HepG2 (cell line): Measurements from ENCODE around the gene TMEM31. TPM values are rescaled to one million over a fixed set of nuclear protein-coding genes. Genes with fewer than 3 reads are reported as not detected.
A peak's percentile ranks its signal among the peaks of the same experiment; 100 is the strongest.

Source experiments
- AKAP8 ChIP-seq: sonication (generic); formaldehyde crosslinking; IDR thresholded peaks from 2 replicates; pipeline ENCODE4 v1.5.1; 2020; ENCODE audit warnings: mild to moderate bottlenecking, missing genetic modification reagents
- CBX1 ChIP-seq: IDR thresholded peaks from one replicate; pipeline ENCODE4 v1.6.1; 2016; ENCODE audit warnings: antibody characterized with exemption, low read depth
- CREM ChIP-seq, 2 experiments: sonication (generic) in 1 of 2; formaldehyde crosslinking in 1 of 2; IDR thresholded peaks; 2 replicates each; pipeline versions ENCODE4 v1.4.0 to v1.6.1; 2016 to 2020; ENCODE audit warnings: antibody characterized with exemption in 1 of 2, mild to moderate bottlenecking in 1 of 2, missing genetic modification reagents in 1 of 2
- GFI1 ChIP-seq: sonication (generic); formaldehyde crosslinking; IDR thresholded peaks from 2 replicates; pipeline ENCODE4 v1.5.0; 2020; ENCODE audit warnings: missing genetic modification reagents, mild to moderate bottlenecking, borderline replicate concordance
- HNRNPK ChIP-seq: fragments of 200-400 bp; formaldehyde crosslinking; IDR thresholded peaks from 2 replicates; pipeline ENCODE4 v1.6.1; 2018; ENCODE audit warnings: low read length, low read depth, moderate library complexity, mild to moderate bottlenecking; ENCODE audit not compliant: poor library complexity, severe bottlenecking
- KAT2B ChIP-seq: fragments of 150-350 bp; IDR thresholded peaks from 2 replicates; pipeline ENCODE4 v1.6.1; 2014; ENCODE audit warnings: low read depth, low read length, borderline replicate concordance
- MIER2 ChIP-seq: IDR thresholded peaks from 2 replicates; pipeline ENCODE4 v1.6.1; 2016; ENCODE audit warnings: missing biosample characterization, missing genetic modification reagents
- TBX3 ChIP-seq: fragments of 450-650 bp; IDR thresholded peaks from 2 replicates; pipeline ENCODE4 v1.6.1; 2017; ENCODE audit warnings: antibody characterized with exemption, mild to moderate bottlenecking, inconsistent platforms, borderline replicate concordance
- XBP1 ChIP-seq: sonication (generic); formaldehyde crosslinking; IDR thresholded peaks from 2 replicates; pipeline ENCODE4 v1.5.0; 2020; ENCODE audit warnings: missing genetic modification reagents
- ZNF292 ChIP-seq: sonication (generic); formaldehyde crosslinking; IDR thresholded peaks from 2 replicates; pipeline ENCODE4 v1.8.1; 2022; ENCODE audit warnings: mild to moderate bottlenecking, low read depth, missing genetic modification reagents, borderline replicate concordance
- polyA plus RNA-seq, 8 experiments: library from polyadenylated mRNA; depleted of rRNA in 3 of 8; stranded (reverse) in 7 of 8; unstranded in 1 of 8; fragments of >200 nt; fragmentation: Illumina TruSeq in 4 of 8; extraction: Trizol in 4 of 8; gene quantifications; 2 replicates each; pipeline versions ENCODE4 v1.2.1 to v1.2.3, GENCODE V29; 2011 to 2016; ENCODE audit warnings: low read depth in 4 of 8, missing spikeins in 1 of 8, mixed read lengths in 1 of 8; ENCODE audit not compliant: insufficient read depth in 1 of 8
- total RNA-seq, 5 experiments: library from RNA; depleted of rRNA; stranded (reverse); fragments of >200 nt; fragmentation: Illumina TruSeq; extraction: Trizol; gene quantifications; 2 replicates each; pipeline ENCODE4 v1.2.3, GENCODE V29; 2016; ENCODE audit warnings: low read depth in 1 of 5
- TF ChIP-seq, protein P1 (sequence below): sonication (generic); formaldehyde crosslinking; IDR thresholded peaks from 2 replicates; pipeline ENCODE4 v1.9.0; 2022; ENCODE audit warnings: low read depth, missing genetic modification reagents
- TF ChIP-seq, protein P2 (sequence below): sonication (generic); formaldehyde crosslinking; IDR thresholded peaks from 2 replicates; pipeline ENCODE4 v1.8.0; 2022; ENCODE audit warnings: missing genetic modification reagents, mild to moderate bottlenecking, borderline replicate concordance
- TF ChIP-seq, protein P3 (sequence below): sonication (generic); formaldehyde crosslinking; IDR thresholded peaks from 2 replicates; pipeline ENCODE4 v1.4.0; 2020; ENCODE audit warnings: mild to moderate bottlenecking, missing genetic modification reagents
- TF ChIP-seq, protein P4 (sequence below): sonication (generic); formaldehyde crosslinking; IDR thresholded peaks from 2 replicates; pipeline ENCODE4 v1.8.1; 2023; ENCODE audit warnings: missing genetic modification reagents, inconsistent platforms, borderline replicate concordance
- TF ChIP-seq, protein P5 (sequence below), 2 experiments: sonication (generic) in 1 of 2; formaldehyde crosslinking in 1 of 2; IDR thresholded peaks; 2 replicates each; pipeline versions ENCODE4 v1.5.1 to v1.6.1; 2011 to 2020; ENCODE audit warnings: borderline replicate concordance in 1 of 2, low read depth in 1 of 2, low read length in 1 of 2, mild to moderate bottlenecking in 1 of 2, missing genetic modification reagents in 1 of 2, moderate library complexity in 1 of 2
- TF ChIP-seq, protein P6 (sequence below): sonication (generic); formaldehyde crosslinking; IDR thresholded peaks from 2 replicates; pipeline ENCODE4 v1.4.0; 2020; ENCODE audit warnings: missing genetic modification reagents

The TMEM31 gene
- total and polyA plus RNA-seq, 2 of the 13 experiments (the other 11 are each of a cell fraction or from before 2014, with no cell fraction given), result 0.16 TPM; not detected in 1

DNA sequence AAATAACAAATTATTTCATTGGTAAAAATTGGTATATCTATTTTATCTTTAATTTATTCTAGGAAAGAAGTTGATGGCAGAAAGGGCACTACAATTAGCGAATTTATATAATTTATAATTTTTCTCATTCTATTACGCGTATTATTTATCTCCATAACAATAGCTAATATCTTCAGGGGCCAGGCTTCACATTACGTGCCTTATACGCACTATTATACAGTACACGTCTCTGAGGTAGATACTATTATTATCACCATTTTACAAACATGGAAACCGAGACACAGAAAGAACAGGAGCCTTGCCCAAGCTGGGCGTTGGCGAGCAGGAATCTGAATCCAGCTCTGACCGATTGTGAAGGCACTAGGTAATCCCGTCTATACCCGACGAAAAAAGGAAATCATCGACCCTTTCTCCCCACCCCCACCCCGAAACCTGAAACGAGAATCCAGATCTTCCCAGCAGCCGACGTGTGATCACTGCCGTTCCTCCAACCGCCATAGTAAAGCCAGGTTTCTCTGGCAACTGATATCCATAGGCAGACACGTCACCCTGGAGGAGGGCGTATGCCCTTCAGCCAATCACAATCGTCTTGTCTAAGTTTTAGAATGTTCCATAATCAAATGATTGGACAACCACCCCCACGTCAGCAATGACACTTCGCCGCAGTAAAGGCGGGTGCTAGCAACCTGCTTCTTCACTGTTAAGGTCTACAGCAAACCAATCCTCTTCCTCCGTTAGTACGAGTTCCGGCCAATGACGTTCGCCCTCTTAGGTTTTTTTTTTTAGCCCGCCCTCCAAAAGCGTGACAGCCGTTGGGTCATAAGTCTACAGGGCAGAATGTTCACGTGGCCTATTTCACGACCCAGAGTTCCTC, 24.3 kb upstream of the TMEM31 start, which contains the start of gene MORF4L2 (continued):
- TF ChIP-seq, protein P1, sequence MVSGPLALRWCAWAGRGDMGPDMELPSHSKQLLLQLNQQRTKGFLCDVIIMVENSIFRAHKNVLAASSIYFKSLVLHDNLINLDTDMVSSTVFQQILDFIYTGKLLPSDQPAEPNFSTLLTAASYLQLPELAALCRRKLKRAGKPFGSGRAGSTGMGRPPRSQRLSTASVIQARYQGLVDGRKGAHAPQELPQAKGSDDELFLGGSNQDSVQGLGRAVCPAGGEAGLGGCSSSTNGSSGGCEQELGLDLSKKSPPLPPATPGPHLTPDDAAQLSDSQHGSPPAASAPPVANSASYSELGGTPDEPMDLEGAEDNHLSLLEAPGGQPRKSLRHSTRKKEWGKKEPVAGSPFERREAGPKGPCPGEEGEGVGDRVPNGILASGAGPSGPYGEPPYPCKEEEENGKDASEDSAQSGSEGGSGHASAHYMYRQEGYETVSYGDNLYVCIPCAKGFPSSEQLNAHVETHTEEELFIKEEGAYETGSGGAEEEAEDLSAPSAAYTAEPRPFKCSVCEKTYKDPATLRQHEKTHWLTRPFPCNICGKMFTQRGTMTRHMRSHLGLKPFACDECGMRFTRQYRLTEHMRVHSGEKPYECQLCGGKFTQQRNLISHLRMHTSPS (CRISPR knock-in tag), result no peak
- TF ChIP-seq KAT2B (no peak), CBX1 (no peak), GFI1 (CRISPR knock-in tag) (no peak), TBX3 (no peak), HNRNPK (no peak), CREM (IDR thresholded peaks at IDR 0.05) (peak; percentile 91), CREM (CRISPR knock-in tag; IDR thresholded peaks at IDR 0.05) (no peak), XBP1 (CRISPR knock-in tag) (no peak), ZNF292 (CRISPR knock-in tag) (no peak), MIER2 (CRISPR knock-in tag) (no peak), AKAP8 (CRISPR knock-in tag) (no peak)
- TF ChIP-seq, protein P2, sequence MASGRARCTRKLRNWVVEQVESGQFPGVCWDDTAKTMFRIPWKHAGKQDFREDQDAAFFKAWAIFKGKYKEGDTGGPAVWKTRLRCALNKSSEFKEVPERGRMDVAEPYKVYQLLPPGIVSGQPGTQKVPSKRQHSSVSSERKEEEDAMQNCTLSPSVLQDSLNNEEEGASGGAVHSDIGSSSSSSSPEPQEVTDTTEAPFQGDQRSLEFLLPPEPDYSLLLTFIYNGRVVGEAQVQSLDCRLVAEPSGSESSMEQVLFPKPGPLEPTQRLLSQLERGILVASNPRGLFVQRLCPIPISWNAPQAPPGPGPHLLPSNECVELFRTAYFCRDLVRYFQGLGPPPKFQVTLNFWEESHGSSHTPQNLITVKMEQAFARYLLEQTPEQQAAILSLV, result no peak
- TF ChIP-seq, protein P3, sequence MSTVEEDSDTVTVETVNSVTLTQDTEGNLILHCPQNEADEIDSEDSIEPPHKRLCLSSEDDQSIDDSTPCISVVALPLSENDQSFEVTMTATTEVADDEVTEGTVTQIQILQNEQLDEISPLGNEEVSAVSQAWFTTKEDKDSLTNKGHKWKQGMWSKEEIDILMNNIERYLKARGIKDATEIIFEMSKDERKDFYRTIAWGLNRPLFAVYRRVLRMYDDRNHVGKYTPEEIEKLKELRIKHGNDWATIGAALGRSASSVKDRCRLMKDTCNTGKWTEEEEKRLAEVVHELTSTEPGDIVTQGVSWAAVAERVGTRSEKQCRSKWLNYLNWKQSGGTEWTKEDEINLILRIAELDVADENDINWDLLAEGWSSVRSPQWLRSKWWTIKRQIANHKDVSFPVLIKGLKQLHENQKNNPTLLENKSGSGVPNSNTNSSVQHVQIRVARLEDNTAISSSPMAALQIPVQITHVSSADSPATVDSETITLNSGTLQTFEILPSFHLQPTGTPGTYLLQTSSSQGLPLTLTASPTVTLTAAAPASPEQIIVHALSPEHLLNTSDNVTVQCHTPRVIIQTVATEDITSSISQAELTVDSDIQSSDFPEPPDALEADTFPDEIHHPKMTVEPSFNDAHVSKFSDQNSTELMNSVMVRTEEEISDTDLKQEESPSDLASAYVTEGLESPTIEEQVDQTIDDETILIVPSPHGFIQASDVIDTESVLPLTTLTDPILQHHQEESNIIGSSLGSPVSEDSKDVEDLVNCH (CRISPR knock-in tag), result no peak
- TF ChIP-seq, protein P4, sequence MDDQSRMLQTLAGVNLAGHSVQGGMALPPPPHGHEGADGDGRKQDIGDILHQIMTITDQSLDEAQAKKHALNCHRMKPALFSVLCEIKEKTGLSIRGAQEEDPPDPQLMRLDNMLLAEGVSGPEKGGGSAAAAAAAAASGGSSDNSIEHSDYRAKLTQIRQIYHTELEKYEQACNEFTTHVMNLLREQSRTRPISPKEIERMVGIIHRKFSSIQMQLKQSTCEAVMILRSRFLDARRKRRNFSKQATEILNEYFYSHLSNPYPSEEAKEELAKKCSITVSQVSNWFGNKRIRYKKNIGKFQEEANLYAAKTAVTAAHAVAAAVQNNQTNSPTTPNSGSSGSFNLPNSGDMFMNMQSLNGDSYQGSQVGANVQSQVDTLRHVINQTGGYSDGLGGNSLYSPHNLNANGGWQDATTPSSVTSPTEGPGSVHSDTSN (CRISPR knock-in tag), result no peak
- TF ChIP-seq, protein P5, sequence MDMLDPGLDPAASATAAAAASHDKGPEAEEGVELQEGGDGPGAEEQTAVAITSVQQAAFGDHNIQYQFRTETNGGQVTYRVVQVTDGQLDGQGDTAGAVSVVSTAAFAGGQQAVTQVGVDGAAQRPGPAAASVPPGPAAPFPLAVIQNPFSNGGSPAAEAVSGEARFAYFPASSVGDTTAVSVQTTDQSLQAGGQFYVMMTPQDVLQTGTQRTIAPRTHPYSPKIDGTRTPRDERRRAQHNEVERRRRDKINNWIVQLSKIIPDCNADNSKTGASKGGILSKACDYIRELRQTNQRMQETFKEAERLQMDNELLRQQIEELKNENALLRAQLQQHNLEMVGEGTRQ (IDR thresholded peaks at IDR 0.05; ENCODE audit: low read depth, low read length), result peak; percentile 41; the same call in 1 of the 2 replicates
- TF ChIP-seq, protein P5 (CRISPR knock-in tag; IDR thresholded peaks at IDR 0.05; ENCODE audit: borderline replicate concordance), result peak; percentile 69; the same call in 1 of the 2 replicates
- TF ChIP-seq, protein P6, sequence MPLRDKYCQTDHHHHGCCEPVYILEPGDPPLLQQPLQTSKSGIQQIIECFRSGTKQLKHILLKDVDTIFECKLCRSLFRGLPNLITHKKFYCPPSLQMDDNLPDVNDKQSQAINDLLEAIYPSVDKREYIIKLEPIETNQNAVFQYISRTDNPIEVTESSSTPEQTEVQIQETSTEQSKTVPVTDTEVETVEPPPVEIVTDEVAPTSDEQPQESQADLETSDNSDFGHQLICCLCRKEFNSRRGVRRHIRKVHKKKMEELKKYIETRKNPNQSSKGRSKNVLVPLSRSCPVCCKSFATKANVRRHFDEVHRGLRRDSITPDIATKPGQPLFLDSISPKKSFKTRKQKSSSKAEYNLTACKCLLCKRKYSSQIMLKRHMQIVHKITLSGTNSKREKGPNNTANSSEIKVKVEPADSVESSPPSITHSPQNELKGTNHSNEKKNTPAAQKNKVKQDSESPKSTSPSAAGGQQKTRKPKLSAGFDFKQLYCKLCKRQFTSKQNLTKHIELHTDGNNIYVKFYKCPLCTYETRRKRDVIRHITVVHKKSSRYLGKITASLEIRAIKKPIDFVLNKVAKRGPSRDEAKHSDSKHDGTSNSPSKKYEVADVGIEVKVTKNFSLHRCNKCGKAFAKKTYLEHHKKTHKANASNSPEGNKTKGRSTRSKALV (CRISPR knock-in tag), result no peak
